GM13976 (cell line): ENCODE data around the gene TEX48.

Experiments used
- DNase-seq: peaks from one replicate; pipeline ENCODE4 v3.0.0; 2012; ENCODE audit warnings: low spot score
- in situ Hi-C: fragments of 300-500 bp; cut with MboI; formaldehyde crosslinking; loops from one replicate; pipeline ENCODE4 v1.12.0; 2022; ENCODE audit warnings: low sequenced_read_pairs, mixed read lengths, inconsistent platforms; ENCODE audit not compliant: unreplicated experiment
- TF ChIP-seq, protein P1 (sequence below): IDR thresholded peaks from 2 replicates; pipeline ENCODE4 v1.5.1; 2012; ENCODE audit warnings: borderline replicate concordance, mild to moderate bottlenecking; ENCODE audit not compliant: insufficient read depth; ENCODE audit errors: extremely low read depth, missing control alignments, control extremely low read depth

Gene TEX48

DNA sequence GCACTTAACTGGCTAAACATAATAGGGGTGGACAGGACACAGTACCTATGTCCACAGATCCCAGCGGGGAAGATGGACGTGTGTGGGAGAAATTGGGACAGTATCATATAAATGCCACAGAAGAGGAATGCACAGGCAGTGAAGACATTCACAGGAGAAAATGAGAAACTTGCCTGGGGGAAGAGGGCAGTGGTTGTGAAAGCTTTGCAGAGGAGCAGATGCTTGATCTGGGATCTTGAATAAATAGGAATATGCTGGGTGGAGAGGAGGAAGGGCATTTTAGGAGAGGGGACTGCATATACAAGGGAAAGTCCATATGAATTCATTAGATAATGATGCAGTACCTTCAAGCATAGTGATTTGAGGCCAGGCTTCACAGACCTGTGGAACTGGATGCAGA is 57.3 kb downstream of the TEX48 start:
- in situ Hi-C loops = no loop called here
- TF ChIP-seq, protein P1, sequence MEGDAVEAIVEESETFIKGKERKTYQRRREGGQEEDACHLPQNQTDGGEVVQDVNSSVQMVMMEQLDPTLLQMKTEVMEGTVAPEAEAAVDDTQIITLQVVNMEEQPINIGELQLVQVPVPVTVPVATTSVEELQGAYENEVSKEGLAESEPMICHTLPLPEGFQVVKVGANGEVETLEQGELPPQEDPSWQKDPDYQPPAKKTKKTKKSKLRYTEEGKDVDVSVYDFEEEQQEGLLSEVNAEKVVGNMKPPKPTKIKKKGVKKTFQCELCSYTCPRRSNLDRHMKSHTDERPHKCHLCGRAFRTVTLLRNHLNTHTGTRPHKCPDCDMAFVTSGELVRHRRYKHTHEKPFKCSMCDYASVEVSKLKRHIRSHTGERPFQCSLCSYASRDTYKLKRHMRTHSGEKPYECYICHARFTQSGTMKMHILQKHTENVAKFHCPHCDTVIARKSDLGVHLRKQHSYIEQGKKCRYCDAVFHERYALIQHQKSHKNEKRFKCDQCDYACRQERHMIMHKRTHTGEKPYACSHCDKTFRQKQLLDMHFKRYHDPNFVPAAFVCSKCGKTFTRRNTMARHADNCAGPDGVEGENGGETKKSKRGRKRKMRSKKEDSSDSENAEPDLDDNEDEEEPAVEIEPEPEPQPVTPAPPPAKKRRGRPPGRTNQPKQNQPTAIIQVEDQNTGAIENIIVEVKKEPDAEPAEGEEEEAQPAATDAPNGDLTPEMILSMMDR = no peak
- DNase-seq = no peak

DNA sequence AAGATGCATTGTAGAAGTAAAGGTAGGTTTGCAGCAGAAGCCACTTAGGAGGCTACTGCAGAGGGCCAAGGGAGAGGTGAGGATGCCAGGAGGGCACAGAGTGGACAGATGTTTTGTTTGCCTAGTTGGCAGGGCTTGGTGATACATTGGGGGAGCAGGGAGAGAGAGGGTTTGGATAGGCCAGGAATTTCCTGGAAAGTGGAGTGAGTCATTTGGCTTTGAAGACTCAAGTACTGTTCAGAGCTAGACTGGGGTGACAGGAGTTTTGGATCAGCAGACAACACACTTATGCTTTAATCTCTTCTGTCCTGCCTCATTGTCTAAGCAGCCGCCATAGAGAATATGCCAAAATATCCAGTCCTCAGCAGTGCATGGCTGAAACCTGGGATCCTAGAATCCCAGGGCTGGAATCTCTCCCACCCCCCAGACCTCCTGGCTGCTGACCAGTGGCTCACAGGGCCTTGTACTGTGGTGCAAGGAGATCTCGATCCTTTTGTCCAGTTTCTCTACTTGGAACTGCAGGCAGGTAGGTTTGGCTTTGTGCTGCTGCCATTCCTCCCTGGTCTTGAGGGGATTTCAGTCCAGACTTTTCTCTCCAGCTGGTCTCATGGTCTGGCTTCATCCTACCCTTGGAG is 59.9 kb downstream of the TEX48 start:
- DNase-seq = no peak
- in situ Hi-C loops = no loop called here
- TF ChIP-seq, protein P1 = no peak

DNA sequence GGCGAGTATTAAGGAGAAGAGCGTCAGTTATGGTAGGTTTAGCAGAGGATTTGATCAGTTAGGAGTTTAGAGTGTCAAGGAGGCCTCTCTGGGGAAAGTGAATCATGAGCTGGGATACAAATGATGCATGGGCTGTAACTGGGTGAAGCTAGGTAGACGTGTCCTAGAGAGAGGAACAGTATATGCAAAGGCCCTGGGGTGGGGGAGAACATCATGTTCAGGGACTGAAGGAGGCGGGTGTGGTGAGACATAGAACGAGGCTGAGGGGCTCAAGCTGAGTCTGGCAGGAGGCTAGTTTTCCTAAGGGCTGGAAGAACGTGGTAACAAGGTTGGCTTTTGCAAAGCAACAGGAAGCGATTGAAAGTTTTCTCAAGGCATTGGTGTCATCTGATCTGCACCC is 60.4 kb downstream of the TEX48 start:
- TF ChIP-seq, protein P1 = no peak
- in situ Hi-C loops = no loop called here
- no peak for DNase-seq

DNA sequence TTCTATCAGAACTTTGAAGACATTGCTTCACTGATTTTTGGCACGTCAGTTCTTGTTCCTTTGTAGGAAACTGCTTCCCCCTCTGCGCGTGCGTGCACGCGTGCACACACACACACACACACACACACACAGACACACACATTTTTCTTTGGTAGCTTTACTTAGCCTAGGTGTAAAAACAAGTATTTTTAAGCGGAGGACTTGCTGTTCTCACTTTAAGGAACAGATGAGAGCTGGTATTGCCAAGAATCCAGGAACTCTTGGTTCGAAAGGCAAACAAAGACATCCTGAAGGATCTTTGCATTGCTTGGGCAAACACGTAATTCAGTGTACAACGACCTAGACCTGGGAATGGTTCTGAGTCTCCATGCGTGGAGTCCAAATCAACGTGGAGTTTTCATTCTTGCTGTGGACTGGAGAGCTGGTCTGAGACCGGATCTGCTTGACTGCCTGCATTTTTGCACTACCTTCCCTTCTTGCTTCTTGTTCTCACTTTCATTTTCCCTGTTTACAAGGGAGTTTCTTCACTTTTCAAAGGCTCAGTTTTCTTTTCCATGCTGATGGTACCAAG is 62.7 kb downstream of the TEX48 start:
- DNase-seq = peak; percentile 47
- TF ChIP-seq, protein P1 = no peak
- in situ Hi-C loops = no loop called here

DNA sequence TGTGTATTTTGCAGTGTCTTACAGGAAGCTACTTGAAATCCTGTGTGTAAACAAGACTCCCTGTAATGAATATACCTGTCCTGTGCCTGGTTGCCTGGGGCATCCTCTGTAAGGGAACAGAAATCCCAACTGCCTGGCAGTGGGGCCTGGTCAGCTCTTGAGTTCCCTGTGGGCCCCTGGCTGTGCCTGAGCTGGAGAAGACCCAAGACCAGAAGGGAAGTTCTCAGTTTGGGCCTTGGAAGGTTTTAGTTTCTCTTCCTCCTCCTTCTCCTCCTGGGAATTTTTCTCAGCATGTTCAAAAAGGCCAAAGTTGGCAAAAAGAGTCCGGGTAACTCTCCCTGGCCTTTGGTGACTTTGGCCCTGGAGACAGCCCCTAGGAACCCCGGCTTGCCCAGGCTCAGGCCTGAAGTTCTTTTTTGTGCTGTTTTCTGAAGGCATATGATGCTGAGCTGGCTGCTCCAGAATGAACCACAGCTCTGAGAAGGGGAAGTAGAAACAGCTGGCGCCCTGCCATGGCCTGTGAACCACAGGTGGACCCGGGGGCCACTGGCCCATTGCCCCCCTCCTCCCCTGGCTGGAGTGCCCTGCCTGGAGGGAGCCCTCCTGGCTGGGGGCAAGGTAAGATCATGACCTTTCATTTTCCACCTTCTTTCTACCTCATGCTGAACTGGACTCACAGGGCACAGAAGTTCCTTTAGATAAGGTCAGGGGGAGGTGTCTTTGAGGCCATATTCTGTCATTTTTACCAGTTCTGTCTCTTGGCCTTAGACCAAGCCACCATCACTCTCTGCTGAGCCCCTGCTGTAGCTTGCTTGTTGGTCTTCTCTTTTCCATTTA is 65.1 kb downstream of the TEX48 start:
- DNase-seq = peak; percentile 68
- in situ Hi-C loops = no loop called here
- TF ChIP-seq, protein P1 = no peak
